GM23338 (cell line): ENCODE measurements around the gene USPL1. TPM values are rescaled to one million over a fixed set of nuclear protein-coding genes. Genes with fewer than 3 reads are reported as not detected.

Experiments used
- ATAC-seq: fragments of 200-7000 bp; cut with Tn5 transposase; 3 replicates; pipeline ENCODE4 v1.9.1; 2020
- DNase-seq: peaks from one replicate; pipeline ENCODE4 v3.0.0-alpha.2; 2015; ENCODE audit warnings: low spot score
- H2AFZ ChIP-seq: fragments of 200-600 bp; sonication (generic); 2 replicates; pipeline ENCODE4 v1.8.0; 2016; ENCODE audit warnings: antibody characterized with exemption, mild to moderate bottlenecking, moderate library complexity
- H3F3A ChIP-seq: fragments of 200-600 bp; sonication (generic); replicated peaks from 2 replicates; pipeline ENCODE4 v1.8.0; 2017; ENCODE audit warnings: antibody characterized with exemption, mixed run types, low read depth
- H3K27ac ChIP-seq: fragments of 200-600 bp; sonication (generic); 2 replicates; pipeline ENCODE4 v1.6.1; 2016; ENCODE audit warnings: low read depth
- H3K27me3 ChIP-seq: fragments of 200-600 bp; sonication (generic); 2 replicates; pipeline ENCODE4 v1.8.0; 2016; ENCODE audit warnings: mild to moderate bottlenecking, mixed run types, moderate library complexity; ENCODE audit not compliant: insufficient read depth
- H3K36me3 ChIP-seq: fragments of 200-600 bp; sonication (generic); 2 replicates; pipeline ENCODE4 v1.8.0; 2016; ENCODE audit warnings: mild to moderate bottlenecking; ENCODE audit not compliant: insufficient read depth
- H3K4me1 ChIP-seq: fragments of 200-600 bp; sonication (generic); 2 replicates; pipeline ENCODE4 v1.8.0; 2016; ENCODE audit warnings: mild to moderate bottlenecking, moderate library complexity; ENCODE audit not compliant: insufficient read depth
- H3K4me2 ChIP-seq: fragments of 200-600 bp; sonication (generic); 2 replicates; pipeline ENCODE4 v1.7.1; 2017; ENCODE audit warnings: mixed run types
- H3K4me3 ChIP-seq: fragments of 200-600 bp; sonication (generic); 2 replicates; pipeline ENCODE4 v1.6.1; 2016; ENCODE audit warnings: mixed run types
- H3K79me2 ChIP-seq: fragments of 200-600 bp; sonication (generic); replicated peaks from 2 replicates; pipeline ENCODE4 v1.8.0; 2017; ENCODE audit warnings: mild to moderate bottlenecking; ENCODE audit not compliant: insufficient read depth
- H3K9me2 ChIP-seq: fragments of 200-600 bp; sonication (generic); 2 replicates; pipeline ENCODE4 v1.8.0; 2017; ENCODE audit not compliant: insufficient read depth
- H4K20me1 ChIP-seq: fragments of 200-600 bp; sonication (generic); replicated peaks from 2 replicates; pipeline ENCODE4 v1.8.0; 2017; ENCODE audit warnings: mild to moderate bottlenecking; ENCODE audit not compliant: insufficient read depth
- H3K27ac Mint-ChIP-seq: 2 replicates; pipeline ENCODE4 v1.8.0; 2020; ENCODE audit warnings: inconsistent platforms, mild to moderate bottlenecking, moderate library complexity, mixed read lengths
- H3K27me3 Mint-ChIP-seq: 3 replicates; pipeline ENCODE4 v1.8.0; 2022; ENCODE audit warnings: low read depth, mild to moderate bottlenecking, moderate library complexity, mixed read lengths, inconsistent platforms; ENCODE audit not compliant: insufficient read depth, poor library complexity
- H3K36me3 Mint-ChIP-seq: 3 replicates; pipeline ENCODE4 v1.8.0; 2021; ENCODE audit warnings: low read depth, mild to moderate bottlenecking, inconsistent platforms, moderate library complexity, mixed read lengths
- H3K4me1 Mint-ChIP-seq: 3 replicates; pipeline ENCODE4 v1.8.0; 2020; ENCODE audit warnings: mild to moderate bottlenecking, inconsistent platforms, mixed read lengths
- H3K4me3 Mint-ChIP-seq: 3 replicates; pipeline ENCODE4 v1.8.0; 2021; ENCODE audit warnings: moderate library complexity, mild to moderate bottlenecking, inconsistent platforms, mixed read lengths
- H3K9me3 Mint-ChIP-seq: 3 replicates; pipeline ENCODE4 v1.8.0; 2020; ENCODE audit warnings: moderate library complexity, mild to moderate bottlenecking, inconsistent platforms, mixed read lengths
- CTCF ChIP-seq, 2 experiments: fragments of 200-600 bp in 1 of 2; sonication (generic) in 1 of 2; conservative IDR thresholded peaks; 2 replicates each; pipeline versions ENCODE4 v1.5.1 to v1.6.1; 2016 to 2017; ENCODE audit warnings: antibody characterized with exemption in 2 of 2, low read depth in 2 of 2, mild to moderate bottlenecking in 2 of 2, moderate library complexity in 1 of 2
- ETS1 ChIP-seq: IDR thresholded peaks from 2 replicates; pipeline ENCODE4 v1.6.1; 2016; ENCODE audit warnings: antibody characterized with exemption
- JUNB ChIP-seq: IDR thresholded peaks from one replicate; pipeline ENCODE4 v1.6.1; 2016; ENCODE audit warnings: antibody characterized with exemption; ENCODE audit not compliant: unreplicated experiment
- POLR2AphosphoS5 ChIP-seq: IDR thresholded peaks from 2 replicates; pipeline ENCODE4 v1.6.1; 2016; ENCODE audit warnings: antibody characterized with exemption, low read depth
- STAT1 ChIP-seq: IDR thresholded peaks from one replicate; pipeline ENCODE4 v1.6.1; 2016; ENCODE audit warnings: antibody characterized with exemption; ENCODE audit not compliant: unreplicated experiment
- ZNF114 ChIP-seq: fragments of 250-450 bp; sonication (Bioruptor Pico); IDR thresholded peaks from 2 replicates; pipeline ENCODE4 v1.5.0; 2020; ENCODE audit warnings: mild to moderate bottlenecking, moderate library complexity
- ZNF462 ChIP-seq: fragments of 250-450 bp; sonication (Bioruptor Pico); IDR thresholded peaks from 2 replicates; pipeline ENCODE4 v1.5.0; 2020; ENCODE audit warnings: mild to moderate bottlenecking, moderate library complexity
- polyA plus RNA-seq: library from polyadenylated mRNA; unstranded; fragments of >200 nt; fragmentation: Nextera tagmentation; extraction: Ambion mirVana; gene quantifications from 2 replicates; pipeline ENCODE4 v1.2.1, GENCODE V29; 2016
- total RNA-seq: library from RNA; depleted of rRNA; stranded (reverse); fragments of >200 nt; shearing (Covaris generic); gene quantifications from 2 replicates; pipeline ENCODE4 v1.2.3, GENCODE V29; 2014

Gene USPL1
- total and polyA plus RNA-seq, 2 experiments from 2014 or later = 12.4 to 24.1 TPM

GRCh38 chr13:30581582-30581981 lies 36.1 kb upstream of the USPL1 start:
- no peak overlapping the region for H3K4me3 Mint-ChIP-seq
- DNase-seq (peak; percentile 69), ATAC-seq (peak; percentile 67)

GRCh38 chr13:30584051-30584731 lies 33.5 kb upstream of the USPL1 start:
- no peaks in the 10 kb centered on the region for H3K9me2 ChIP-seq
- H3K27me3 ChIP-seq = no peaks in the 10 kb centered on the region
- no peaks in the 10 kb centered on the region for H3K79me2 ChIP-seq
- no peaks in the 10 kb centered on the region for H3F3A ChIP-seq
- no peaks in the 10 kb centered on the region for H4K20me1 ChIP-seq
- H2AFZ ChIP-seq = no peak overlapping the region
- H3K4me3 Mint-ChIP-seq = no peak overlapping the region
- H3K36me3 Mint-ChIP-seq = no peaks in the 10 kb centered on the region
- H3K4me3 ChIP-seq = no peak overlapping the region
- no peak overlapping the region for H3K27ac ChIP-seq
- peaks cover 3% of the 10 kb centered on the region; the same call in 1 of the 3 replicates for H3K4me1 Mint-ChIP-seq
- H3K9me3 Mint-ChIP-seq = no peaks in the 10 kb centered on the region
- ATAC-seq = no peak
- H3K36me3 ChIP-seq = no peaks in the 10 kb centered on the region
- H3K4me2 ChIP-seq = no peak overlapping the region
- H3K27ac Mint-ChIP-seq = no peak overlapping the region
- no peaks in the 10 kb centered on the region for H3K4me1 ChIP-seq
- DNase-seq = no peak
- H3K27me3 Mint-ChIP-seq = no peaks in the 10 kb centered on the region
- TF ChIP-seq POLR2AphosphoS5 = no peak
- TF ChIP-seq ZNF462 (CRISPR knock-in tag) = no peak
- no peak for TF ChIP-seq ZNF114 (CRISPR knock-in tag)
- no peak for TF ChIP-seq JUNB
- TF ChIP-seq STAT1 = no peak

More at GRCh38 chr13:30581582-30581981, 36.1 kb upstream of the USPL1 start:
- H3K4me2 ChIP-seq = no peak overlapping the region
- TF ChIP-seq ETS1 (no peak), POLR2AphosphoS5 (no peak), CTCF (conservative IDR thresholded peaks at IDR 0.05; ENCODE audit: low read depth in 2 of 2) (peak; percentile 67 to 71)
- no peak overlapping the region for H3K27ac ChIP-seq
- H3K9me2 ChIP-seq = no peaks in the 10 kb centered on the region
- Mint-ChIP-seq H3K27me3 (no peaks in the 10 kb centered on the region), H3K9me3 (no peaks in the 10 kb centered on the region), H3K4me1 (peaks cover 3% of the 10 kb centered on the region; the same call in 1 of the 3 replicates), H3K27ac (no peak overlapping the region), H3K36me3 (no peaks in the 10 kb centered on the region)
- no peaks in the 10 kb centered on the region for H3K36me3 ChIP-seq
- H2AFZ ChIP-seq = no peak overlapping the region
- no peaks in the 10 kb centered on the region for H3K4me1 ChIP-seq
- no peaks in the 10 kb centered on the region for H3K27me3 ChIP-seq
- H4K20me1 ChIP-seq = no peaks in the 10 kb centered on the region
- H3F3A ChIP-seq = no peaks in the 10 kb centered on the region
- H3K79me2 ChIP-seq = no peaks in the 10 kb centered on the region
- no peak overlapping the region for H3K4me3 ChIP-seq
